Dermis blood vessel endothelial cell (primary cell): Measurements from ENCODE around the gene ANKK1. TPM values are rescaled to one million over a fixed set of nuclear protein-coding genes. Genes with fewer than 3 reads are reported as not detected.

Source experiments
- DNase-seq: peaks from one replicate; pipeline ENCODE4 v3.0.0; 2010
- total RNA-seq: library from RNA; depleted of rRNA; stranded (reverse); fragments of >200 nt; gene quantifications from 2 replicates; pipeline ENCODE4 v1.2.3, GENCODE V29; 2014

The ANKK1 gene
- total RNA-seq, 1 donor from 2014 or later, result not detected

- DNase-seq, result no peak
Measured at GRCh38 chr11:113378692-113379091, 8.9 kb upstream of the ANKK1 start.

- DNase-seq, result no peak
Measured at GRCh38 chr11:113382121-113382520, 5.5 kb upstream of the ANKK1 start.

- DNase-seq, result peak; percentile 85
Measured at GRCh38 chr11:113384551-113384950, 3.0 kb upstream of the ANKK1 start.

- peak; percentile 19 for DNase-seq
Measured at GRCh38 chr11:113385749-113386148, 1.8 kb upstream of the ANKK1 start.

GRCh38 chr11:113386866-113387265, 713 bp upstream of the ANKK1 start:
- no peak for DNase-seq

GRCh38 chr11:113389272-113389671, 1.7 kb downstream of the ANKK1 start:
- no peak for DNase-seq

GRCh38 chr11:113392236-113392921, 4.8 kb downstream of the ANKK1 start:
- no peak for DNase-seq

- DNase-seq, result no peak
Measured at GRCh38 chr11:113393501-113393985, 6.0 kb downstream of the ANKK1 start.

- DNase-seq, result no peak
Measured at GRCh38 chr11:113394919-113395318, 7.3 kb downstream of the ANKK1 start.

GRCh38 chr11:113395782-113396336, 8.3 kb downstream of the ANKK1 start:
- no peak for DNase-seq

- no peak for DNase-seq
Measured at GRCh38 chr11:113396690-113397089, 9.1 kb downstream of the ANKK1 start.

GRCh38 chr11:113397212-113397611, 9.6 kb downstream of the ANKK1 start:
- no peak for DNase-seq

- DNase-seq, result no peak
Measured at GRCh38 chr11:113397821-113398220, 10.2 kb downstream of the ANKK1 start.

GRCh38 chr11:113398669-113399430, 11.3 kb downstream of the ANKK1 start:
- DNase-seq, result no peak

- no peak for DNase-seq
Measured at GRCh38 chr11:113400631-113401230, 13.2 kb downstream of the ANKK1 start.

- DNase-seq, result no peak
Measured at GRCh38 chr11:113401718-113402117, 14.1 kb downstream of the ANKK1 start.

- no peak for DNase-seq
Measured at GRCh38 chr11:113404859-113405430, 17.4 kb downstream of the ANKK1 start.

GRCh38 chr11:113405724-113406478, 18.3 kb downstream of the ANKK1 start:
- DNase-seq, result no peak

- no peak for DNase-seq
Measured at GRCh38 chr11:113407163-113407562, 19.6 kb downstream of the ANKK1 start.

GRCh38 chr11:113408206-113408605, 20.6 kb downstream of the ANKK1 start:
- DNase-seq, result no peak

- DNase-seq, result no peak
Measured at GRCh38 chr11:113408887-113409286, 21.3 kb downstream of the ANKK1 start.

- no peak for DNase-seq
Measured at GRCh38 chr11:113409526-113409925, 21.9 kb downstream of the ANKK1 start.
